ENCODE measurements around the gene SRA1. TPM values are rescaled to one million over a fixed set of nuclear protein-coding genes. Genes with fewer than 3 reads are reported as not detected.
A peak's percentile ranks its signal among the peaks of the same experiment; 100 is the strongest.

SRA1 gene
- total RNA-seq, 1 donor from 2014 or later: 16.9 TPM

DNA sequence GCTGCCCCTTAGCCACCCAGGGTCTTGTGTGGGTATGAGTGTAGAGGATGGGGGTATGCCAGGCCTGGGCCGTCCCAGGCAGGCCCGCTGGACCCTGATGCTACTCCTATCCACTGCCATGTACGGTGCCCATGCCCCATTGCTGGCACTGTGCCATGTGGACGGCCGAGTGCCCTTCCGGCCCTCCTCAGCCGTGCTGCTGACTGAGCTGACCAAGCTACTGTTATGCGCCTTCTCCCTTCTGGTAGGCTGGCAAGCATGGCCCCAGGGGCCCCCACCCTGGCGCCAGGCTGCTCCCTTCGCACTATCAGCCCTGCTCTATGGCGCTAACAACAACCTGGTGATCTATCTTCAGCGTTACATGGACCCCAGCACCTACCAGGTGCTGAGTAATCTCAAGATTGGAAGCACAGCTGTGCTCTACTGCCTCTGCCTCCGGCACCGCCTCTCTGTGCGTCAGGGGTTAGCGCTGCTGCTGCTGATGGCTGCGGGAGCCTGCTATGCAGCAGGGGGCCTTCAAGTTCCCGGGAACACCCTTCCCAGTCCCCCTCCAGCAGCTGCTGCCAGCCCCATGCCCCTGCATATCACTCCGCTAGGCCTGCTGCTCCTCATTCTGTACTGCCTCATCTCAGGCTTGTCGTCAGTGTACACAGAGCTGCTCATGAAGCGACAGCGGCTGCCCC is 10.0 kb upstream of the SRA1 start:
- Mint-ChIP-seq H3K27ac (no peak overlapping the region), H3K36me3 (peaks cover 11% of the 10 kb centered on the region), H3K9me3 (no peaks in the 10 kb centered on the region), H3K4me3 (peak overlapping the region; percentile 62), H3K4me1 (peaks cover 31% of the 10 kb centered on the region), H3K27me3 (ENCODE audit: insufficient read depth, low read depth) (peaks cover 7% of the 10 kb centered on the region)
- Histone ChIP-seq H3K27me3 (no peaks in the 10 kb centered on the region), H3K9ac (no peak overlapping the region), H3K27ac (no peak overlapping the region), H4K20me1 (ENCODE audit: low read depth) (no peaks in the 10 kb centered on the region), H3K4me2 (no peak overlapping the region), H3K4me1 (peaks cover 12% of the 10 kb centered on the region), H3K79me2 (ENCODE audit: low read depth) (peaks cover 23% of the 10 kb centered on the region), H3K36me3 (no peaks in the 10 kb centered on the region), H2AFZ (replicated peaks) (no peak overlapping the region), H3F3A (ENCODE audit: low read depth) (no peaks in the 10 kb centered on the region), H3K4me3 (no peak overlapping the region), H3K9me3 (ENCODE audit: low read depth) (no peaks in the 10 kb centered on the region)
- TF ChIP-seq, protein P1, sequence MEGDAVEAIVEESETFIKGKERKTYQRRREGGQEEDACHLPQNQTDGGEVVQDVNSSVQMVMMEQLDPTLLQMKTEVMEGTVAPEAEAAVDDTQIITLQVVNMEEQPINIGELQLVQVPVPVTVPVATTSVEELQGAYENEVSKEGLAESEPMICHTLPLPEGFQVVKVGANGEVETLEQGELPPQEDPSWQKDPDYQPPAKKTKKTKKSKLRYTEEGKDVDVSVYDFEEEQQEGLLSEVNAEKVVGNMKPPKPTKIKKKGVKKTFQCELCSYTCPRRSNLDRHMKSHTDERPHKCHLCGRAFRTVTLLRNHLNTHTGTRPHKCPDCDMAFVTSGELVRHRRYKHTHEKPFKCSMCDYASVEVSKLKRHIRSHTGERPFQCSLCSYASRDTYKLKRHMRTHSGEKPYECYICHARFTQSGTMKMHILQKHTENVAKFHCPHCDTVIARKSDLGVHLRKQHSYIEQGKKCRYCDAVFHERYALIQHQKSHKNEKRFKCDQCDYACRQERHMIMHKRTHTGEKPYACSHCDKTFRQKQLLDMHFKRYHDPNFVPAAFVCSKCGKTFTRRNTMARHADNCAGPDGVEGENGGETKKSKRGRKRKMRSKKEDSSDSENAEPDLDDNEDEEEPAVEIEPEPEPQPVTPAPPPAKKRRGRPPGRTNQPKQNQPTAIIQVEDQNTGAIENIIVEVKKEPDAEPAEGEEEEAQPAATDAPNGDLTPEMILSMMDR (IDR thresholded peaks at IDR 0.05): no peak
- TF ChIP-seq EZH2phosphoT487 (IDR thresholded peaks at IDR 0.05) (no peak), EZH2 (IDR thresholded peaks at IDR 0.05) (no peak)
- DNase-seq (ENCODE audit: low spot score): no peak

DNA sequence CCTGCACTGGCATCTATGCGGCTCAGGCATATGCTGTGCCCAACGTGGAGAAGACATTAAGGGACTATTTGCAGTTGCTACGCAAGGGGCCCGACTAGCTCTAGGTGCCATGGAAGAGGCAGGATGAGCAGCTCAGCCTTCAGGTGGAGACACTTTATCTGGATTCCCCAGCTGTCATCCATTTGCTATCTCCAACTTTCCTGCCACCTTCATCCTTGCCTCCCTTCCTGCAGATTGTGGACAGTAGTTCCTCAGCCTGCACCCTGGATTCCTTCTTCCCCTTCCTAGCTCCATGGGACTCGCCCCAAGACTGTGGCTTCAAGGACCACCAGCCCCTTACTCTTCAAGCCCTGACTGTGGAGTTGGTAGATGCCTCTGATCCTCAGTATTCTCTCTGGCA is 9.4 kb upstream of the SRA1 start:
- Histone ChIP-seq H3K36me3 (no peaks in the 10 kb centered on the region), H3K27ac (no peak overlapping the region), H3K4me1 (peaks cover 12% of the 10 kb centered on the region), H4K20me1 (ENCODE audit: low read depth) (no peaks in the 10 kb centered on the region), H3K4me2 (no peak overlapping the region), H3K9me3 (ENCODE audit: low read depth) (no peaks in the 10 kb centered on the region), H2AFZ (replicated peaks) (no peak overlapping the region), H3K27me3 (no peaks in the 10 kb centered on the region), H3K79me2 (ENCODE audit: low read depth) (peaks cover 23% of the 10 kb centered on the region), H3F3A (ENCODE audit: low read depth) (no peaks in the 10 kb centered on the region), H3K9ac (no peak overlapping the region), H3K4me3 (no peak overlapping the region)
- Mint-ChIP-seq H3K27me3 (ENCODE audit: insufficient read depth, low read depth) (peaks cover 7% of the 10 kb centered on the region), H3K4me1 (peaks cover 31% of the 10 kb centered on the region), H3K9me3 (no peaks in the 10 kb centered on the region), H3K4me3 (peak overlapping the region; percentile 50), H3K36me3 (peaks cover 11% of the 10 kb centered on the region), H3K27ac (no peak overlapping the region)
- DNase-seq (ENCODE audit: low spot score): no peak
- TF ChIP-seq EZH2phosphoT487 (IDR thresholded peaks at IDR 0.05) (no peak), EZH2 (IDR thresholded peaks at IDR 0.05) (no peak)
- TF ChIP-seq, protein P1 (IDR thresholded peaks at IDR 0.05): no peak

DNA sequence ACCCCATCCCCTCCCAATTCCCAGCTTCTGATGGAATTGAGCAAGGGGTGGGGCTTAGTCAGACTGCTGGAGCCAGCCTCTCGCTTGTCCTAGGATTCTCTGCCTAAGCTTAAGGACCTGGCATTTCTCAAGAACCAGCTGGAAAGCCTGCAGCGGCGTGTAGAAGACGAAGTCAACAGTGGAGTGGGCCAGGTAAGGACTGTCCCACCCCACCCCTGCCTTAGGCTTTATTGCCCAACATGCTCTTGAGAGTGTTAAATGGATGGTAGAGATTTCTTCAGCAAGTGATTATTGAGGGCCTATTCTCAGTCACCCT is 8.5 kb upstream of the SRA1 start:
- H3K4me1 ChIP-seq: peaks cover 12% of the 10 kb centered on the region
- no peak overlapping the region for H2AFZ ChIP-seq (replicated peaks)
- H3K27ac ChIP-seq: no peak overlapping the region
- Mint-ChIP-seq H3K4me3 (peak overlapping the region; percentile 93), H3K36me3 (peaks cover 13% of the 10 kb centered on the region), H3K9me3 (no peaks in the 10 kb centered on the region), H3K4me1 (peaks cover 31% of the 10 kb centered on the region), H3K27ac (no peak overlapping the region), H3K27me3 (ENCODE audit: insufficient read depth, low read depth) (peaks cover 7% of the 10 kb centered on the region)
- DNase-seq (ENCODE audit: low spot score): peak; percentile 19
- no peaks in the 10 kb centered on the region for H3K9me3 ChIP-seq (ENCODE audit: low read depth)
- no peaks in the 10 kb centered on the region for H4K20me1 ChIP-seq (ENCODE audit: low read depth)
- peaks cover 23% of the 10 kb centered on the region for H3K79me2 ChIP-seq (ENCODE audit: low read depth)
- no peaks in the 10 kb centered on the region for H3F3A ChIP-seq (ENCODE audit: low read depth)
- H3K36me3 ChIP-seq: no peaks in the 10 kb centered on the region
- no peak for TF ChIP-seq EZH2phosphoT487 (IDR thresholded peaks at IDR 0.05)
- TF ChIP-seq, protein P1 (IDR thresholded peaks at IDR 0.05): no peak
- TF ChIP-seq EZH2 (IDR thresholded peaks at IDR 0.05): no peak
- H3K9ac ChIP-seq: no peak overlapping the region
- peak overlapping the region; percentile 87 for H3K4me2 ChIP-seq
- H3K27me3 ChIP-seq: no peaks in the 10 kb centered on the region
- peak overlapping the region; percentile 59 for H3K4me3 ChIP-seq

Measured in neural progenitor cell (in vitro differentiated cells).